Parathyroid adenoma (tissue), 2 donors: ENCODE results near the gene WNT5B.

Experiments
- H2AFZ ChIP-seq: fragments of 300-600 bp; sonication (generic); one replicate; pipeline ENCODE4 v1.7.0; 2017; ENCODE audit warnings: antibody characterized with exemption, mild to moderate bottlenecking
- H3K27ac ChIP-seq: fragments of 300-600 bp; sonication (generic); one replicate; pipeline ENCODE4 v1.7.0; 2017
- H3K27me3 ChIP-seq: fragments of 300-600 bp; sonication (generic); one replicate; pipeline ENCODE4 v1.7.0; 2017; ENCODE audit warnings: low read length; ENCODE audit not compliant: control insufficient read depth, insufficient read depth
- H3K36me3 ChIP-seq: fragments of 300-600 bp; sonication (generic); one replicate; pipeline ENCODE4 v1.7.0; 2017; ENCODE audit warnings: low read length; ENCODE audit not compliant: control insufficient read depth, insufficient read depth
- H3K4me1 ChIP-seq: fragments of 300-600 bp; sonication (generic); one replicate; pipeline ENCODE4 v1.7.0; 2017; ENCODE audit warnings: control low read depth
- H3K4me2 ChIP-seq: fragments of 300-600 bp; sonication (generic); one replicate; pipeline ENCODE4 v1.7.0; 2017; ENCODE audit warnings: low read length
- H3K4me3 ChIP-seq: fragments of 300-600 bp; sonication (generic); one replicate; pipeline ENCODE4 v1.7.0; 2017; ENCODE audit warnings: low read depth, low read length
- H3K79me2 ChIP-seq: fragments of 300-600 bp; sonication (generic); one replicate; pipeline ENCODE4 v1.7.0; 2017; ENCODE audit warnings: control low read depth
- H3K9ac ChIP-seq: fragments of 300-600 bp; sonication (generic); one replicate; pipeline ENCODE4 v1.7.0; 2017; ENCODE audit warnings: mild to moderate bottlenecking
- H3K9me3 ChIP-seq: fragments of 300-600 bp; sonication (generic); one replicate; pipeline ENCODE4 v1.7.0; 2017; ENCODE audit warnings: low read length; ENCODE audit not compliant: control insufficient read depth
- CTCF ChIP-seq: fragments of 300-600 bp; sonication (generic); IDR thresholded peaks from one replicate; pipeline ENCODE4 v1.7.0; 2017; ENCODE audit warnings: antibody characterized with exemption, mild to moderate bottlenecking
- donor health status: primary hyperparathyroidism.

The WNT5B gene

GRCh38 chr12:1593174-1594005 lies 35.6 kb upstream of the WNT5B start:
- Histone ChIP-seq H3K4me1 (peaks cover 27% of the 10 kb centered on the region), H3K4me2 (peak overlapping the region; percentile 79), H3K36me3 (no peaks in the 10 kb centered on the region), H3K27me3 (no peaks in the 10 kb centered on the region), H3K9ac (peak overlapping the region; percentile 51), H2AFZ (peak overlapping the region; percentile 70), H3K27ac (peak overlapping the region; percentile 87), H3K9me3 (no peaks in the 10 kb centered on the region), H3K4me3 (peak overlapping the region; percentile 48), H3K79me2 (peaks cover 26% of the 10 kb centered on the region)
- no peak for TF ChIP-seq CTCF

- peak overlapping the region; percentile 70 for H2AFZ ChIP-seq
Observed at GRCh38 chr12:1594006-1594260, 35.1 kb upstream of the WNT5B start.

GRCh38 chr12:1594261-1595025 lies 34.6 kb upstream of the WNT5B start, which contains the start of gene FBXL14:
TSS of gene FBXL14 (minus strand) at chr12:1594581. CDS start at chr12:1594066, 515 bp downstream.
- peaks cover 25% of the 10 kb centered on the region for H3K4me1 ChIP-seq

More at GRCh38 chr12:1594006-1594260, 35.1 kb upstream of the WNT5B start:
- no peak for TF ChIP-seq CTCF
- Histone ChIP-seq H3K27me3 (no peaks in the 10 kb centered on the region), H3K4me1 (peaks cover 26% of the 10 kb centered on the region), H3K4me2 (peak overlapping the region; percentile 79), H3K79me2 (peaks cover 26% of the 10 kb centered on the region), H3K27ac (peak overlapping the region; percentile 87), H3K9ac (peak overlapping the region; percentile 51), H3K36me3 (no peaks in the 10 kb centered on the region), H3K4me3 (peak overlapping the region; percentile 48), H3K9me3 (no peaks in the 10 kb centered on the region)

GRCh38 chr12:1595026-1595561 lies 33.9 kb upstream of the WNT5B start:
- peak overlapping the region; percentile 38 for H3K9ac ChIP-seq
- no peaks in the 10 kb centered on the region for H3K9me3 ChIP-seq
- peak overlapping the region; percentile 90 for H2AFZ ChIP-seq
- peaks cover 31% of the 10 kb centered on the region for H3K79me2 ChIP-seq
- peak overlapping the region; percentile 94 for H3K27ac ChIP-seq
- peaks cover 19% of the 10 kb centered on the region for H3K4me1 ChIP-seq
- no peaks in the 10 kb centered on the region for H3K36me3 ChIP-seq
- H3K4me3 ChIP-seq = peak overlapping the region; percentile 76
- no peak for TF ChIP-seq CTCF
- peak overlapping the region; percentile 88 for H3K4me2 ChIP-seq
- H3K27me3 ChIP-seq = no peaks in the 10 kb centered on the region

More at GRCh38 chr12:1594261-1595025, 34.6 kb upstream of the WNT5B start, which contains the start of gene FBXL14:
- H3K79me2 ChIP-seq = peaks cover 28% of the 10 kb centered on the region
- peak within 1 kb of the TSS; percentile 51 for H3K9ac ChIP-seq
- no peak for TF ChIP-seq CTCF
- peak within 1 kb of the TSS; percentile 94 for H3K27ac ChIP-seq
- H3K9me3 ChIP-seq = no peaks in the 10 kb centered on the region
- H3K4me2 ChIP-seq = peak within 1 kb of the TSS; percentile 88
- peak within 1 kb of the TSS; percentile 90 for H2AFZ ChIP-seq
- no peaks in the 10 kb centered on the region for H3K36me3 ChIP-seq
- no peaks in the 10 kb centered on the region for H3K27me3 ChIP-seq
- H3K4me3 ChIP-seq = peak within 1 kb of the TSS; percentile 76
